Stimulated activated CD4-positive, alpha-beta T cell treated with anti-CD3 and anti-CD28 coated beads, Interleukin-1b, Interleukin-23, amount 100 ng/mL, for 1 hour (primary cell): ENCODE results near the gene PTPN5.
A peak's percentile ranks its signal among the peaks of the same experiment; 100 is the strongest.

Experiments used
- DNase-seq, 2 donors: peaks; one replicate each; pipeline ENCODE4 v3.0.0-alpha.2; 2020; ENCODE audit warnings: low read depth in 2 of 2

Gene PTPN5

DNA sequence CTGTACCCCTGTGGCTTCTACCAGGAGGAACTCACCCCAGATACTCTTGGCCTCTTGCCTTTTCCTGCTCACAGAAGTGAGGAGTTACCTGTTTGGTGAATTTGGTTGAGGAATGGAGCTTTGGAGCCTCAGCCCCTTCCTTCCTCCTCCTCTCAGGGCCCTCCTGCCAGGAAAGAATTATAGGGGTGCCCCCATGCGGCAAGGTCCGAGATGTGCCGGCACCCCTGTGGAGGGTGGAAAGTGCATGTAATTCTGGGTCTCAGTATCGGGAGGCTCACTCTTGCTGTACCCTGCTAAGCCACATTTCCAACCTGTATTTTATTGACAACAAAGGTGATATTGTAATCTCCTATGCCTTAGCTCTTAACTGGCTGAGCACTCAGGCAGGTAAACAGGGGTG, 51.9 kb downstream of the PTPN5 start:
- no peak for DNase-seq

DNA sequence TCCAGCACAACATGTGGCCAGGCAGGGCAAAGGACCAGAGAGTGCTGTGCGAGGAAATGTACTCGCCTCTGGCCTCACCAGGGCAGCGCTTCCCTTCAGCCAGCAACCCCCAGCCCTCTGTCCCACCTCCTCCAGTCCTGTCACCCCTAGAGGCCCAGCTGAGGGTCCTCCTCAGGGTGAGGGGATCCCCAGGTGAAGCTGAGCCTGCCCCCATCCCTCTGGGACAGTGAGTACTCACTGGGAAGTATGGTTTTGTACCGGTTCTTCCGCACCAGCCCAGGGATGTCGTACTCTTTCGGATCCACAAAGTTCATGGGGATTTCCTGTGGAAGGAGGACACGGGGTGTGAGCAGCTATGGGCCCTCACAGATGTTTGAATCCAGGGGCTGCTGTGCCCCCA, 54.0 kb downstream of the PTPN5 start:
- DNase-seq = no peak

DNA sequence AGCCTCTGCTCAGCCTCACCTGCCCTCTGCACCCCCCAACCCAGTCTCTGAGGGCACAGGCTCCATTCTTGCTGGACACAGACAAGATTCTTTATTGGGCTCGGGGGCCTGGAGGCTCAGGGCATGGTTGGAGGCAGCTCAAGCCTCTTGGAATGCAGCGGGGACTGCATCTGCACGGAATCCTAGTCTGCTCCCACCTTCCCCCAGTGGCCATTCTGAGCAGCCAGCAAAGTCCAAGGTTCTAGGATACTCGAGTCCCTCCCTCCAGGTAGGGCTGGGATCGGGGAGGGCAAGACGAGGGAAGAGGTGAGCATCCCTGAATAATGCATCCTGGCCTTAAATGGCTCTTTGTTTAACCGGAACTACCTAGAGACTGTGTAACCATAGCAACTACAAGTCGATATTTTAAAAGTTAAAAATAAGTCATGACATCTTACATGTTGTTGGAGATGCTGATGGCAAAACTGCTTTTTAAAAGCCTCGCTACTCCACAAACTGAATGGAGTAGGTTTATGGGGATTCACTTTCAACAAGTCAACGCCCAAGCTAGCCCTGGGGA, 54.9 kb downstream of the PTPN5 start:
- no peak for DNase-seq

DNA sequence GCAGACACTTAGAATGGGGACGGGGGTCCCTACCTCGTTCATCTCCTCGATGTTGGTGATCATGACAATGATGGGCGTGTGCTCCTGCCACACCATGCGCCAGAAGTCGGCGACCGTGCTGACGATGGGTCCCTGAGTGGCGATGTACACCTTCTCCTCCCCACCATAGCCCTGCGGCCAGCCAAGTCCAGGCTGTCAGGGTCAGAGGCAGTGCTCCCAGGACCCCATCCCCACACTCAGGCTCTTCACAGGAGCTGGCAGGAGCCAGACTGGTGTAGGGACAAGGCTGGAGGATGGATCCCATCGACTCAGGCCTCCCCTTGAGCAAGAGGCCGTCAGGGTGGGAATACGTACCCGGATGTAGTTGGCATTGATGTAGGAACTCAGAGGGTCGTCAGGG, 58.4 kb downstream of the PTPN5 start:
- no peak for DNase-seq

DNA sequence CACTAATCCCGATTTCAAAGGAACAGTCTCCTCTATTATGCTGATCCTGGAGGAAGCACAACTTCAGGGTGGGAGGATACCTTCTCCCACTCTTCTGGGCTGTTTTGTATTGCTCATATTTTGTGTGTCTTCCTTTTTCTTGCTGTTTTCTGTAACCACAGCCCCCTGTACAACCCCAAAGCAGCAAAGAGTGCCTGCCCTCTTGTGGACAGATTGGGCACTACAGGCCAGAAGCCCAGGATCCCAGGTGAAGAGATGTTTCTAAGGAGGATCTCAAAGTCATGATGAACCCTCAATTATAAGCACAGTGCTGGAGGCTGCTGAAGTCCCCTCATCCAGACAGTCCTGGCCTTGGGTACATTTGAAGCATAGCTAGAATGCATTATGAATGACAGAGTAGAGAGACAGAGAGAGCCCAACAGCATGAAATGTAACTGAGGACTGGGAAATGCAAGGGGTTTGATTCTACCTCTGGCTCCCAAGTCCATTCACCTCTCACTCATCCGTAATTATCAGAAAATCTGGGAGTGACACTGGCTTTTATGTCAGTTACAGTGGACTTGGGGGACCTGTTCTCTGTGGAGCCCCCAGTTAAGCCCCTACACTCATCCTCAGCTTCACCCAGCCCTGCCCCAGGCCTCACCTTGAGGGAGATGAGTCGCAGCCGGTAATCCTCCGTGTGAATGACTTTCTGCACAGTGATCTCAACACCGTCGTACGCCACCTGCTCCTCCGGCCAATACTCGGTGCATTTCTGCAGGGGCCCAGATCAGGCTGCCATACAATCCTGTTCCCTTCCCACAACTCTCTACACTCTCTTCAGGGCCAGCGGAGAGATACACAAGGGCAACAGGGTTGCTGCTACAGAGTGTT, 59.4 kb downstream of the PTPN5 start:
- DNase-seq = peak; percentile 45 to 55

- DNase-seq = no peak
Measured at GRCh38 chr11:18731441-18731840, 60.2 kb downstream of the PTPN5 start.

GRCh38 chr11:18730020-18730419, 61.6 kb downstream of the PTPN5 start:
- DNase-seq = no peak

DNA sequence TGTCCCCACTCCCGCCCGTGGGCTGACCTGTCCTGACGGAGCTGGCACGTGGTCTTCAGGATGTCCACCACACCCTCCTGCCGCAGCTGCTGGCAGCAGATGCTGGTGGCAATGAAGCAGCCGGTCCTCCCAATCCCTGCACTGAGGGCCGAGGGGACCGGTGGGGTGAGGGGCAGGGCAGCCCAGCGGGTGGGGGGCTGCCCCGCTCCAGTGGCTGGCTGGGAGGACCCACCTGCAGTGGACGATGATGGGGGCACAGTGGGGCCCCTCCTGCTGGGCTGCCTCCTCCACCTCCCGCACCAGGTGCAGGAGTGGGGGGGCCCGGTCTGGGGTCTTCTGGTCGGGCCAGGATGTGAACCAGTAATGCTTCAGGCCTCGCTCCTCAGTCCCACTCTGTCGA, 62.2 kb downstream of the PTPN5 start:
- no peak for DNase-seq

DNA sequence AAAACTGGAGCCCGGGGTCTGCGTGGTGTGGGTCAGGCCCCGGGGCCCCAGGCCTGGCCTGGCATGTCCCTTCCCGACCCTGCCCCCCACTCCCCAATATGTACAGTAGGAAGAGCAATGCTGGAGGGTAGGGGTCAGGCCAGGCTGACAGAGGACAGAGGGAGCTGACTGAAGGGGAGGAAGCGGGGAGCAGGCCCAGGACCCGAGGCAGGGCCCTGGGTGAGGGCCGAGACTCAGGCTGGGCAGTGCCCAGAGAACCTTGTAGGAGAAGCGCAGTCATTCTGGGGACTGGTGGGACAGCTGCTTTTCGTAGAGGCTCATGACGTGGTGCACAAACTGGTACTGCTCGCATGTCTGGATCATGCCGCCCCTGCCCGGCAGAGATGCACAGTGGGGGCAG, 62.9 kb downstream of the PTPN5 start:
- no peak for DNase-seq

GRCh38 chr11:18727479-18728236, 63.9 kb downstream of the PTPN5 start:
- DNase-seq = no peak

GRCh38 chr11:18726040-18726439, 65.6 kb downstream of the PTPN5 start, which contains the start of gene IGSF22:
Gene IGSF22, minus strand, starts transcription at chr11:18726188. Its CDS starts 1,952 bp downstream, at chr11:18724236.
- no peak for DNase-seq

GRCh38 chr11:18723991-18724390, 67.6 kb downstream of the PTPN5 start:
- DNase-seq = no peak

DNA sequence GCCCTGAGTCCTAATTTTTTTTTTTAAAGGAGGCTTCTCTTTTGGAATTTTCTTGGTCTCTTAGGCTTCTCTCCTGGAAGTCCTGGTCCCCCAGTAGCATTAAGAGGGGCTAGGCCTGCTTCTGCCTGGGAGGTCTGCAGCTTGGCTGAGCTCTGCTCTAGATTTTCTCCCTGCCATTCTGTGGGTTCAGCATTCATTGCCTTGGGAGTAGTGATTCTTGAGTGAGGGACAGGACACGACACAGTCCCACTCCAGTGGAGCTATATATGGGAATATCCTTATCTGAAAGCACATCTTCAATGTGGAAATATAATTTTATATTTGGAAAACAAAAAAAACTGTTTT, 69.3 kb downstream of the PTPN5 start:
- DNase-seq = no peak

DNA sequence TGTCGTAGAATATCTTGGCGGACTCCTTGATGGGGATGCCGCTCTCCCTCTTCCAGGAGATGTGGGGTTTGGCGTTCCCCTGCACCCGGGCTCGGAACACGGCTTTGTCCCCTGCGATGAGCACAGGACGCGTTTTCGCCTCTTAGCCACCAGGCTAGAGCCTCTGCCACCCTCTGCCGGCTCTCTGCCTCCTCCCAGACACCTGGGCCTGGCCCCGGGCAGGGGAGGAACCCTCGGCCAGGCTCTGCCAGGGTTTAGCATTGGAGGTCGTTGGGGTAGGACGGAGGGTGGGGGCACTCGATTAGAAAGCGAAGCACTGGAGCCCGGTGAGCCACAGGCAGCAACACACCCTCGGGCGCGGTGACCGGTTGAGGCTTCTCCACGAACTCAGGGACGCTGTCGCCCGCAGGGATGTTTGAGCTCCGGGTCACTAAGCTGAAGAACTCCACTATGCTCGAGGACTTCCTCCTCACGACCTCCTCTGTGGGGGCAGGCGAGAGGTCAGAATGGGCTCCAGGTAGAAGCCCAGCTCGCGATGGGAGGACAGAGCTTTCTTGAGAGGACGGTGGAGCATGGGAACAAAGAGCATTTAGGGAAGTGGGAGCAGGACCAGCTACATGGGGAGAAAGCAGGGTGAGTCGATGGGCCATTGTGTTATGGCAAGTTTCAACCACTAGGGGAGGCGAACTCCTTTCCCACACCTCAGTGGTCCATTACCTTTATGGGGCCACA, 69.9 kb downstream of the PTPN5 start:
- no peak for DNase-seq

DNA sequence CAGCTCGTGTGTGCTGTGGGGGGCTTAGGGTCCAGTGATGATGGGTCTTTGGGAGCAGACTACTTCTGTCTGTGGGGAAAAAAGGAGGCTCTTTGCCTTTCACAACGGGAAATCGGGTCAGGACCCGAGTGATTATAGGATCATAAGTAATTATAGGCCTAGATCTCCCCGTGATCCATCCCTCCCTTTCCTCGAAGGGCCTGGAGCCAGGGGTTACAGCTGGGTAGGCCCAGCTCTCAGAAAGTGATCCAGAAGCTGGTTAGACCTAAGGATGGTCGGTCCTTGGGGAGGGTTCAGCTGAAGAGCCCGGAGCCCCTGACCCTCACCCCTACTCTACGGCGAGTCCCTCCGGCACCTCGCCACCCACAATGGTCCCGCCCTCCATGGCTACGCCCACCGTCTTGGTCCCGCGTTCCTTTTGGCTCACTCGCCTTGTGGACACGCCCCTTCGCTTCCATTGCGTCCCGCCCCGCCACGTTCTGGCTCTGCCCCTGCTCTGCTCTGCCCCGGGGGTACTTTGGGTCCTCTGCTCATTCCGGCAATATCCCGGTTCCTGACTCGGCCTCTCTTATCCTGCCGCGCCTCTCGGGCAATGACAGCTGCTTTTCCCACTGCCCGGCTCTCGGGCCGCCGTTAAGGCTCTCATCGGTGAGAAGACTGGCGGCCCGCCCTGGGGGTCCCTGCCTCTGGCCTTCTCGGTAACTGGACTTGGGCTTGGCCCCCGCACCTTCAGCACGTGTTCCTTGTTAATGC, 70.6 kb downstream of the PTPN5 start:
- peak; percentile 44 to 65 for DNase-seq

- DNase-seq = no peak
Measured at GRCh38 chr11:18720091-18720807, 71.3 kb downstream of the PTPN5 start.

- no peak for DNase-seq
Measured at GRCh38 chr11:18715476-18715875, 76.1 kb downstream of the PTPN5 start.

- no peak for DNase-seq
Measured at GRCh38 chr11:18714443-18714780, 77.2 kb downstream of the PTPN5 start.

- DNase-seq = no peak
Measured at GRCh38 chr11:18713646-18714442, 77.8 kb downstream of the PTPN5 start.

GRCh38 chr11:18710545-18710944, 81.1 kb downstream of the PTPN5 start:
- no peak for DNase-seq
